Retinal pigment epithelial cell (primary cell): Measurements from ENCODE around the gene MCM3AP.

ENCODE experiments used
- DNase-seq: peaks from one replicate; pipeline ENCODE4 v3.0.0-alpha.2; 2010; ENCODE audit warnings: low read depth
- H3K4me3 ChIP-seq: 2 replicates; pipeline ENCODE4 v1.5.1; 2011; ENCODE audit warnings: mild to moderate bottlenecking, low read length, control low read depth, moderate library complexity
- CTCF ChIP-seq: conservative IDR thresholded peaks from 2 replicates; pipeline ENCODE4 v1.5.1; 2011; ENCODE audit warnings: low read depth, low read length, control low read depth, inconsistent platforms

The MCM3AP gene

GRCh38 chr21:46195595-46196195 is 89.7 kb downstream of the MCM3AP start:
- DNase-seq, result no peak
- no peak for TF ChIP-seq CTCF

GRCh38 chr21:46194374-46195334 is 90.8 kb downstream of the MCM3AP start:
- no peak for DNase-seq
- no peak for TF ChIP-seq CTCF
- H3K4me3 ChIP-seq, result no peak overlapping the region

More at GRCh38 chr21:46195595-46196195, 89.7 kb downstream of the MCM3AP start:
- H3K4me3 ChIP-seq, result no peak overlapping the region

- no peak overlapping the region for H3K4me3 ChIP-seq
- DNase-seq, result no peak
- no peak for TF ChIP-seq CTCF
Measured at GRCh38 chr21:46193829-46194373, 91.5 kb downstream of the MCM3AP start.

- TF ChIP-seq CTCF, result no peak
- no peak overlapping the region for H3K4me3 ChIP-seq
- no peak for DNase-seq
Measured at GRCh38 chr21:46191686-46192575, 93.5 kb downstream of the MCM3AP start.

- DNase-seq, result no peak
- no peak overlapping the region for H3K4me3 ChIP-seq
- TF ChIP-seq CTCF, result no peak
Measured at GRCh38 chr21:46191257-46191685, 94.1 kb downstream of the MCM3AP start.

GRCh38 chr21:46190491-46191131 is 94.8 kb downstream of the MCM3AP start:
- no peak overlapping the region for H3K4me3 ChIP-seq
- no peak for DNase-seq
- TF ChIP-seq CTCF, result no peak
